ENCODE results near the gene AVPR1B.

Gene AVPR1B

GRCh38 chr1:206115791-206116190 lies 1.4 kb downstream of the AVPR1B start:
- TF ChIP-seq CTCF (IDR thresholded peaks at IDR 0.05; ENCODE audit: borderline replicate concordance, control extremely low read depth, extremely low read depth, insufficient read depth, missing control alignments): no peak
- in situ Hi-C loops (cut with MboI; ENCODE audit: low sequenced_read_pairs, unreplicated experiment): loop anchor here (10.0 to 25.0 kb wide), 2 partner anchors 111 to 328 kb away; partner anchors contain the start of genes RAB29 and RAB7B
- no peak for DNase-seq (ENCODE audit: low spot score)

GRCh38 chr1:206114692-206115640 lies 2.2 kb downstream of the AVPR1B start:
- no peak for DNase-seq (ENCODE audit: low spot score)
- in situ Hi-C loops (cut with MboI; ENCODE audit: low sequenced_read_pairs, unreplicated experiment): loop anchor here (10.0 to 25.0 kb wide), 2 partner anchors 110 to 328 kb away; partner anchors contain the start of genes RAB29 and RAB7B
- no peak for TF ChIP-seq CTCF (IDR thresholded peaks at IDR 0.05; ENCODE audit: borderline replicate concordance, control extremely low read depth, extremely low read depth, insufficient read depth, missing control alignments)

GRCh38 chr1:206112600-206113301 lies 4.4 kb downstream of the AVPR1B start:
- DNase-seq (ENCODE audit: low spot score): no peak
- TF ChIP-seq CTCF (IDR thresholded peaks at IDR 0.05; ENCODE audit: borderline replicate concordance, control extremely low read depth, extremely low read depth, insufficient read depth, missing control alignments): no peak
- in situ Hi-C loops (cut with MboI; ENCODE audit: low sequenced_read_pairs, unreplicated experiment): loop anchor here (10.0 to 25.0 kb wide), 2 partner anchors 108 to 325 kb away; partner anchors contain the start of genes RAB29 and RAB7B

GRCh38 chr1:206111271-206111927 lies 5.8 kb downstream of the AVPR1B start:
- TF ChIP-seq CTCF (IDR thresholded peaks at IDR 0.05; ENCODE audit: borderline replicate concordance, control extremely low read depth, extremely low read depth, insufficient read depth, missing control alignments): no peak
- in situ Hi-C loops (cut with MboI; ENCODE audit: low sequenced_read_pairs, unreplicated experiment): loop anchor here (10.0 to 25.0 kb wide), 2 partner anchors 107 to 324 kb away; partner anchors contain the start of genes RAB29 and RAB7B
- no peak for DNase-seq (ENCODE audit: low spot score)

- TF ChIP-seq CTCF (IDR thresholded peaks at IDR 0.05; ENCODE audit: borderline replicate concordance, control extremely low read depth, extremely low read depth, insufficient read depth, missing control alignments): no peak
- DNase-seq (ENCODE audit: low spot score): no peak
- in situ Hi-C loops (cut with MboI; ENCODE audit: low sequenced_read_pairs, unreplicated experiment): loop anchor here (10.0 to 25.0 kb wide), 2 partner anchors 106 to 324 kb away; partner anchors contain the start of genes RAB29 and RAB7B
Measured at GRCh38 chr1:206110820-206111219, 6.4 kb downstream of the AVPR1B start.

- DNase-seq (ENCODE audit: low spot score): no peak
- no peak for TF ChIP-seq CTCF (IDR thresholded peaks at IDR 0.05; ENCODE audit: borderline replicate concordance, control extremely low read depth, extremely low read depth, insufficient read depth, missing control alignments)
- in situ Hi-C loops (cut with MboI; ENCODE audit: low sequenced_read_pairs, unreplicated experiment): loop anchor here (10.0 to 25.0 kb wide), 2 partner anchors 105 to 323 kb away; partner anchors contain the start of genes RAB29 and RAB7B
Measured at GRCh38 chr1:206110161-206110560, 7.0 kb downstream of the AVPR1B start.

All from GM13976 (cell line).